ENCODE results near the gene MGAT5.

The MGAT5 gene

DNA sequence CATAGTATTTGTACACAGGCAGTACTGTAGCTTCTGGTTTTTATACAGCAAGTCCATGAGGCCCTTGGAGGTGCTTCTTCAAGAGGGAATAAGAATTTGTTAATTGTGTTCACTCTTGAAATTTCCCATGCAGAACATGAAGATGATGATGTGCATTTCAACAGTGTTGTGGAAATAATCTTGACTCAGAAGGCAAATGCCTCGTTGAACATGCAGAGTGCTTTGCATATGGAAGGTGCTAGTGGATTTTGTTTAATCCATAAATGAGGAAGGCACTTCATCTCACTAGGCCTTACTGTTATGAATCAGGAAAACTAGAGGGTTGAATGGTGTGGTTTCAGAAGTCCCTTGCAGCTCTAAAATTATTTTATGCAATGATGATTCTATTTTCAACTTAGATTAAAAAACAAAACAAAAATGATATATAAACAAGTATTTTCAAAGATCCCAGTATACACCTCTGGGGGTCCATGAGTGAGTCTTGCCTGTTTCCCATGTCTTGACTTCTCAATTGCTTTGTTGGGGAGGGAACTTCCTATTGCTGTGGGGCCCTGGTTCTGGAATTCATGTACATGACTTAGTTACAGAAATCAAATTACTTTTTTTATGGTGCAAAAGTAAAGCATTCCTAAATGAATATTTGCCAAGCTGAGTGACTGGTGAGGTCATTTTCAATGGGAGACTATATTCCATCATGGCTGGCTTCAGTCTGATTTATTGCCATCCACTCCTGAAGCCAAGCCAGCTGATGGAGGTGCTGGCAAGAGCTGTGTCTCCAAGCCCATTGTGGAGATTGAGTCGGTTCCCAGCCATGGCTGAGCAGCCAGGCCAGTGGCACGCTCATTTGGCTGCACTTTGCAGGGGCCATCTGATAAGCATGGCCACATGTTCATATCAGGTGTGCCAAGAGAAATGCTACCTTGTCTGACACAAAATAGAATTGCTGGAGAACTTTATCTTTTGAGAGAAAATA, 56.5 kb downstream of the MGAT5 start:
- TF ChIP-seq, protein P1, sequence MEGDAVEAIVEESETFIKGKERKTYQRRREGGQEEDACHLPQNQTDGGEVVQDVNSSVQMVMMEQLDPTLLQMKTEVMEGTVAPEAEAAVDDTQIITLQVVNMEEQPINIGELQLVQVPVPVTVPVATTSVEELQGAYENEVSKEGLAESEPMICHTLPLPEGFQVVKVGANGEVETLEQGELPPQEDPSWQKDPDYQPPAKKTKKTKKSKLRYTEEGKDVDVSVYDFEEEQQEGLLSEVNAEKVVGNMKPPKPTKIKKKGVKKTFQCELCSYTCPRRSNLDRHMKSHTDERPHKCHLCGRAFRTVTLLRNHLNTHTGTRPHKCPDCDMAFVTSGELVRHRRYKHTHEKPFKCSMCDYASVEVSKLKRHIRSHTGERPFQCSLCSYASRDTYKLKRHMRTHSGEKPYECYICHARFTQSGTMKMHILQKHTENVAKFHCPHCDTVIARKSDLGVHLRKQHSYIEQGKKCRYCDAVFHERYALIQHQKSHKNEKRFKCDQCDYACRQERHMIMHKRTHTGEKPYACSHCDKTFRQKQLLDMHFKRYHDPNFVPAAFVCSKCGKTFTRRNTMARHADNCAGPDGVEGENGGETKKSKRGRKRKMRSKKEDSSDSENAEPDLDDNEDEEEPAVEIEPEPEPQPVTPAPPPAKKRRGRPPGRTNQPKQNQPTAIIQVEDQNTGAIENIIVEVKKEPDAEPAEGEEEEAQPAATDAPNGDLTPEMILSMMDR (IDR thresholded peaks at IDR 0.05; ENCODE audit: low read depth, low read length), result no peak
- no peak for DNase-seq (ENCODE audit: extremely low read depth, low read depth)

DNA sequence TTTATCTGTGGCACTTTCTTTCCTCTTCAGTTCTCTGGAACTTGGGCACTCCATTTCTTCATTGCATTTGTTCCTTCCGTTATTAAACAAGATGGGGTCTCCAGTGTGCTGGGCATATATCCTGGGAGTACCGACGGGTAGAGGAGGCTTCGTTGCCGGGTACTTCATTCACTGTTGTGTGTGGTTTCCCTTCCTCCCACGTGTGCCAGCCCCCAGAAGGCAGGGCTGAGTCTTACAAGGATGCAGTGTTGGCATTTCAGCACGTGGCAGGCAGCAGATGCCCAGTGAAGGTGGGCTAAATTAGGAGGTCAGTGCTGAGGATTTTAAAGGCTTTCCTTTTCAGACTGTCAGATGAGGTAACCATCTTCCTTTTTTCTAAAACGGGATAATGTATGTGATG, 58.6 kb downstream of the MGAT5 start:
- no peak for DNase-seq (ENCODE audit: extremely low read depth, low read depth)
- TF ChIP-seq, protein P1 (IDR thresholded peaks at IDR 0.05; ENCODE audit: low read depth, low read length), result no peak

GRCh38 chr2:134314202-134314601, 60.3 kb downstream of the MGAT5 start:
- TF ChIP-seq, protein P1 (IDR thresholded peaks at IDR 0.05; ENCODE audit: low read depth, low read length), result no peak
- no peak for DNase-seq (ENCODE audit: extremely low read depth, low read depth)

DNA sequence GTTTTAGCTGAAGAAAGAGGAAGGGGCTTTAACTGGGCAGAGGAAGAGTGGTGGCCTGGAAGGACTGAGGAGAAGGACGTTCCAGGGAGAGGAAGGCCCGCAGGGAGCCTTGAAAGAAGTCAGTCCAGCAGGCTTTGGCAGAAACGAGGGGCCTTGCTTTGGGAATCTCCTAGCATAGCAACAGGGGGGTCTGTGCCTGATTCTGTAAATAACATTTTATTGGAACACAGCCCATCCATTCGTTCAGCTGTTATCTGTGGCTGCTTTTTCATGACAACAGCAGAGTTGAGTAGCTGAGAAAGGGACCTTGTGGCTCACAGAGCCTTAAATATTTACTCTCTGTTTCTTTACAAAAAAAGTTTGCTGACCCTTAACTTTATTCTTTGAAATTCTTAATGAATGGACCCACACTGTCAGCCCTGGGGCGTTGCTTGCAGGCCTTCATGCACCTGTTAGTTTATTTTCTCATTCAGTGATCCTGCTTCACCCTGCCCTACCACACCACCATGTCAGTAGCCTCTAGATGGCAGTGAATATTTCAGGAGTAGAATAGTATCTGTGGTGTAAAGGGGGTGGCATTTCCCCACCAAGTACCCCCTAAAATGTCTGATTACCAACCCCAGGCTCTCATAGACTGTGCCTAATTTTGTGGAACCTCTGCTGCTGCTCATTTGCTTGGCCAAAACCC, 61.0 kb downstream of the MGAT5 start:
- TF ChIP-seq, protein P1 (IDR thresholded peaks at IDR 0.05; ENCODE audit: low read depth, low read length), result no peak
- no peak for DNase-seq (ENCODE audit: extremely low read depth, low read depth)

- TF ChIP-seq, protein P1 (IDR thresholded peaks at IDR 0.05; ENCODE audit: low read depth, low read length), result no peak
- no peak for DNase-seq (ENCODE audit: extremely low read depth, low read depth)
These were observed 61.6 kb downstream of the MGAT5 start for GRCh38 chr2:134315471-134315870.

DNA sequence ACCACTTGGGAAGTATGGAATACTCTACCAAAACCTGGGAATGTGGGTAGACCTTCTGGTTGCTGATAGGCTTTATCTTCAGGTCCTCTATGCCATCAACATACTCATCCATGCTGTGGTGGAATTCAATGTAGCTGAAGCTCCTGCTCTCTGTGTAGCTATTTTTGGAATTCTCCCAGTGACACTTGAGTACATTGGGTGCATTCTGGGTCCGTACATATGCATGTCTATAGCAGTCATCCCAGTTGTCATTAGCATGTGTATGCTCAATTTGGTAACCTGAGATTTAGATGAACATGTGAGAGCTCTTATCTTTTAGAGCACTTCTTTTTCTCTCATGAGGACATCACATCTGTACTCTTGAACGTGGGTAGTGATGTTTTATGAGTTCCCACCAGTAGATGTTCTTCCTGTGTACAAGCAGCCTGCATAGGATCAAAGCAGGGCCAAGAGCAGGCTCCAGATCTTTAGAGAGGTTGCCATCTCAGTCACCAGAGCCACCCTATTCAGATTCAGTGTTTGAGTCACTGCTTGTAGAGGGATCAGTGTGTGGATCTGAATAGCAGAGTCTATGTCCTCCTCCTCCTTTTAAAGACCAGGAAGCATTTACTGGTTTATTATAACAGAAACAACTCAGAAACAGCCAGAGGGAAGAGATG, 65.9 kb downstream of the MGAT5 start:
- TF ChIP-seq, protein P1 (IDR thresholded peaks at IDR 0.05; ENCODE audit: low read depth, low read length), result no peak
- no peak for DNase-seq (ENCODE audit: extremely low read depth, low read depth)
